Mesenchymal stem cell (in vitro differentiated cells and primary cell): Measurements from ENCODE around the gene RHOBTB1.

Experiments
- DNase-seq: peaks from one replicate; pipeline ENCODE4 v3.0.0-alpha.2; 2013
- H2AFZ ChIP-seq: one replicate; pipeline ENCODE4 v1.6.1; 2013; ENCODE audit warnings: low read depth, mild to moderate bottlenecking, control low read depth, inconsistent platforms, low read length, moderate library complexity
- H2AK5ac ChIP-seq: 2 replicates; pipeline ENCODE4 v1.6.1; 2013; ENCODE audit warnings: low read length, moderate library complexity, mild to moderate bottlenecking, inconsistent platforms; ENCODE audit not compliant: severe bottlenecking
- H2BK120ac ChIP-seq: one replicate; pipeline ENCODE4 v1.6.1; 2013; ENCODE audit warnings: low read depth, mild to moderate bottlenecking, inconsistent platforms, low read length, moderate library complexity
- H2BK12ac ChIP-seq, 2 experiments: one replicate each; pipeline ENCODE4 v1.6.1; 2013; ENCODE audit warnings: inconsistent platforms in 2 of 2, low read length in 2 of 2, mild to moderate bottlenecking in 2 of 2, moderate library complexity in 2 of 2, control low read depth in 1 of 2
- H2BK15ac ChIP-seq: one replicate; pipeline ENCODE4 v1.6.1; 2013; ENCODE audit warnings: mild to moderate bottlenecking, low read depth, inconsistent platforms; ENCODE audit not compliant: poor library complexity, severe bottlenecking
- H2BK5ac ChIP-seq: 2 replicates; pipeline ENCODE4 v1.6.1; 2013; ENCODE audit warnings: low read depth, mild to moderate bottlenecking, low read length, control low read depth, inconsistent platforms; ENCODE audit not compliant: poor library complexity, severe bottlenecking
- H3K14ac ChIP-seq, 2 experiments: one replicate each; pipeline ENCODE4 v1.6.1; 2013; ENCODE audit warnings: inconsistent platforms in 2 of 2, low read length in 2 of 2, control low read depth in 1 of 2, mild to moderate bottlenecking in 1 of 2, moderate library complexity in 1 of 2
- H3K18ac ChIP-seq, 2 experiments: one replicate each; pipeline ENCODE4 v1.6.1; 2013; ENCODE audit warnings: inconsistent platforms in 2 of 2, low read length in 2 of 2, control low read depth in 1 of 2, low read depth in 1 of 2, mild to moderate bottlenecking in 1 of 2
- H3K23ac ChIP-seq, 2 experiments: one replicate each; pipeline ENCODE4 v1.6.1; 2013; ENCODE audit warnings: inconsistent platforms in 2 of 2, low read length in 2 of 2, mild to moderate bottlenecking in 2 of 2, moderate library complexity in 2 of 2, control low read depth in 1 of 2
- H3K27ac ChIP-seq: 2 replicates; pipeline ENCODE4 v1.5.1; 2013; ENCODE audit warnings: mild to moderate bottlenecking, moderate library complexity, low read length, control low read depth, inconsistent platforms; ENCODE audit not compliant: poor library complexity, severe bottlenecking
- H3K27me3 ChIP-seq, 2 experiments: 2 replicates each; pipeline versions ENCODE4 v1.6.1 to v1.7.0; 2013; ENCODE audit warnings: low read length in 2 of 2, mild to moderate bottlenecking in 2 of 2, moderate library complexity in 2 of 2, control low read depth in 1 of 2, inconsistent platforms in 1 of 2; ENCODE audit not compliant: control insufficient read depth in 1 of 2, insufficient read depth in 1 of 2
- H3K36me3 ChIP-seq, 2 experiments: 2 replicates each; pipeline versions ENCODE4 v1.6.1 to v1.7.0; 2013; ENCODE audit warnings: low read length in 2 of 2, control low read depth in 1 of 2, inconsistent platforms in 1 of 2, low read depth in 1 of 2, mild to moderate bottlenecking in 1 of 2; ENCODE audit not compliant: insufficient read depth in 2 of 2, control insufficient read depth in 1 of 2
- H3K4ac ChIP-seq, 2 experiments: one replicate each; pipeline ENCODE4 v1.6.1; 2013; ENCODE audit warnings: inconsistent platforms in 2 of 2, low read length in 2 of 2, mild to moderate bottlenecking in 2 of 2, moderate library complexity in 2 of 2, control low read depth in 1 of 2, low read depth in 1 of 2
- H3K4me1 ChIP-seq: 2 replicates; pipeline ENCODE4 v1.6.1; 2013; ENCODE audit warnings: low read depth, low read length, control low read depth; ENCODE audit not compliant: control insufficient read depth, insufficient read depth
- H3K4me2 ChIP-seq: 2 replicates; pipeline ENCODE4 v1.6.1; 2013; ENCODE audit warnings: low read length, mild to moderate bottlenecking, inconsistent platforms; ENCODE audit not compliant: poor library complexity, severe bottlenecking
- H3K4me3 ChIP-seq, 2 experiments: 2 replicates each; pipeline versions ENCODE4 v1.5.1 to v1.7.0; 2013; ENCODE audit warnings: low read length in 2 of 2, mild to moderate bottlenecking in 2 of 2, control low read depth in 1 of 2, low read depth in 1 of 2; ENCODE audit not compliant: insufficient read depth in 1 of 2
- H3K79me1 ChIP-seq: replicated peaks from 2 replicates; pipeline ENCODE4 v1.6.1; 2013; ENCODE audit warnings: mild to moderate bottlenecking, control low read depth, low read length, inconsistent platforms; ENCODE audit not compliant: poor library complexity, severe bottlenecking
- H3K9ac ChIP-seq: 2 replicates; pipeline ENCODE4 v1.7.0; 2013; ENCODE audit warnings: mild to moderate bottlenecking, low read length, moderate library complexity
- H3K9me3 ChIP-seq: 2 replicates; pipeline ENCODE4 v1.7.0; 2013; ENCODE audit warnings: mild to moderate bottlenecking, low read length; ENCODE audit not compliant: control insufficient read depth
- H4K8ac ChIP-seq: one replicate; pipeline ENCODE4 v1.6.1; 2013; ENCODE audit warnings: inconsistent platforms, mild to moderate bottlenecking, low read length, moderate library complexity
- H4K91ac ChIP-seq: one replicate; pipeline ENCODE4 v1.6.1; 2013; ENCODE audit warnings: mild to moderate bottlenecking, low read length, inconsistent platforms
- WGBS: methylation state at CpG from one replicate; pipeline ENCODE4 v1.1.7; 2013; ENCODE audit warnings: mixed read lengths; 5-methylcytosine and 5-hydroxymethylcytosine counted together

RHOBTB1 gene

DNA sequence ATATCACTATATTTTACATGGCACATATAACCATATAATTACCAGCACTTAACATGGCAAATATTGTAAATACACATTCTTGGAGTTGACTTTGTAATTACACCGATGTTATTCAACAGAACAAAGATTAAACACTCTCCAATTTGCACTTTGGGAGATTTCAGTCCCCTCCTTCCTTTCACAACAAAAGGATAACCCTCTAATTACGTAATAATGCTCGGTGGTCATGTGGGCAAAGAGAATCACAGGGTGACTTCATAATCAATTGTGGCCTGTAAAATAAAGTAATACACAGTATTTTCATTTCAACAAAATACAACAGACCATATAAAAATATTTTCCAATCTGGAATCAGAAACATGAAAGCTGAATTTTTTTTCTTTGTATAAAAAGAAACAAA, 73.2 kb downstream of the RHOBTB1 start:
- Histone ChIP-seq H3K4me1 (no peaks in the 10 kb centered on the region), H3K14ac (no peak overlapping the region), H2AK5ac (no peak overlapping the region), H3K18ac (no peak overlapping the region), H3K4me2 (no peak overlapping the region), H3K9ac (no peak overlapping the region), H3K36me3 (peaks cover 0 to 30% of the 10 kb centered on the region in 2 experiments), H2BK15ac (no peak overlapping the region), H2BK5ac (no peak overlapping the region), H2AFZ (no peak overlapping the region), H2BK12ac (no peak overlapping the region), H3K23ac (no peak overlapping the region), H3K4ac (no peak overlapping the region), H4K91ac (no peak overlapping the region), H3K9me3 (no peaks in the 10 kb centered on the region), H3K27me3 (no peaks in the 10 kb centered on the region), H3K27ac (no peak overlapping the region), H3K4me3 (no peak overlapping the region), H4K8ac (no peak overlapping the region), H3K79me1 (peaks cover 3% of the 10 kb centered on the region), H2BK120ac (no peak overlapping the region)
- WGBS, result 100% methylated on average over 1 of the region's 3 CpGs
- DNase-seq, result no peak

DNA sequence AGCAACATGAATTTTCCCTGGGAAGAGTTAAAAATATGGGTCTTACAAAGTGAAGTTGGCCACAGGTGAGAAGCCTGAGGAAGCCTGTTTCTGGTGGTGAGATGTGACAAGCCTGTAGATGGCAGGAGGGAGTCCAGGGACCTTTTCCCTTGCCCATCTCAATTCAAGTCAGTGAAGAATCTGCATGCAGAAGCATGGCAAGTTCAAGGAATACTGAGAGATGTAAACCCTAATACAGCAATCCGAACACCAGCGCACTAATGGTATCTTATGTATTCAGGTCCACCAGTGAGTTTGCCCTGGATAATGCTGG, 73.6 kb downstream of the RHOBTB1 start:
- Histone ChIP-seq H3K27ac (no peak overlapping the region), H3K9ac (no peak overlapping the region)
- WGBS, result no CpG with 5 or more reads among the region's 2 CpGs

DNA sequence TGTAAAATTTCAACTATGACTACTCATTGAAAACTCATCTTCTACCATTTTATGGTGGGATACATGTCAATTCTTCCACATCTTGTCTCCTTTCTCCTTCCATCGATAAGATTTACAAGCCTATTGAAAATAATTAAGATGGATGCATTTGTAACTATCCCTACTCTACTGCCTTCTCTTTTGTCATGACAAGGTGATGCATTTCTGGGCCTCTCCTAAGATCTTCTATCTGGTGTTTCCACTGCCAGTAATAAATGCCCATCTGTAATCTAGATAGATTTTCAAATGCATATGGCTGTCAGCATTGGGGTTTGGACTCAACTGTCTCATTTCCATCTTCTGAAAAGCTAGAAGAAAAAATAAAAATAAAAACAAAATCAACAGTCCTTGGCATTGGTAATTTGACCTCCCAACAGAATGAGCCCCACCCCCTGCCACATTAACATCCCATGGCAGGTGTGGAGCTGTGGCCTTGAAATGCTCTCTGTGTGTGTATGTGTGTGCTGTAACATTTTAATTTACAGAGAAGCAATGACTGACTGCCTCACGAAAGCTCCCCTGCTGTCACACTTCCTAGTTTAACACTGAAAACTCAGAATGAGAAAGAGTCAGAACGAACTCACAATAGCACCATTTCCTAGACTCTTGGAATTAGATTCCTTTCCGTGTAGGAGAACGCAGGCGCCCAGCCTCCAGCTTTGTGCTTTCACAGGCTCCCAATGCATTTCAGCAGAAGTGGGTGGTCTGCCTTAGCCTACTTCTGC, 74.2 kb downstream of the RHOBTB1 start:
- Histone ChIP-seq H3K9ac (no peak overlapping the region), H3K4me1 (no peaks in the 10 kb centered on the region), H3K9me3 (no peaks in the 10 kb centered on the region), H3K4me2 (no peak overlapping the region), H2BK12ac (no peak overlapping the region), H3K14ac (no peak overlapping the region), H3K23ac (no peak overlapping the region), H3K18ac (no peak overlapping the region), H3K27me3 (no peaks in the 10 kb centered on the region), H4K91ac (no peak overlapping the region), H2BK120ac (no peak overlapping the region), H4K8ac (no peak overlapping the region), H2AFZ (no peak overlapping the region), H2AK5ac (no peak overlapping the region), H3K4me3 (no peak overlapping the region), H3K36me3 (peaks cover 0 to 29% of the 10 kb centered on the region in 2 experiments), H2BK5ac (no peak overlapping the region), H2BK15ac (no peak overlapping the region), H3K4ac (no peak overlapping the region), H3K79me1 (no peaks in the 10 kb centered on the region), H3K27ac (no peak overlapping the region)
- 92% methylated on average over 5 of the region's 6 CpGs for WGBS
- DNase-seq, result no peak

More for the DNA sequence above, 73.6 kb downstream of the RHOBTB1 start:
- DNase-seq, result no peak
- no peaks in the 10 kb centered on the region for H3K27me3 ChIP-seq
- H3K4me1 ChIP-seq, result no peaks in the 10 kb centered on the region
- no peak overlapping the region for H3K18ac ChIP-seq
- H4K91ac ChIP-seq, result no peak overlapping the region
- H2AK5ac ChIP-seq, result no peak overlapping the region
- H4K8ac ChIP-seq, result no peak overlapping the region
- H3K23ac ChIP-seq, result no peak overlapping the region
- no peak overlapping the region for H2AFZ ChIP-seq
- H3K14ac ChIP-seq, result no peak overlapping the region
- H2BK5ac ChIP-seq, result no peak overlapping the region
- H3K4me3 ChIP-seq, result no peak overlapping the region
- H3K79me1 ChIP-seq, result peaks cover 3% of the 10 kb centered on the region
- no peak overlapping the region for H3K4me2 ChIP-seq
- no peak overlapping the region for H2BK120ac ChIP-seq
- peaks cover 0 to 30% of the 10 kb centered on the region in 2 experiments for H3K36me3 ChIP-seq
- H3K9me3 ChIP-seq, result no peaks in the 10 kb centered on the region
- H2BK15ac ChIP-seq, result no peak overlapping the region
- H2BK12ac ChIP-seq, result no peak overlapping the region
- no peak overlapping the region for H3K4ac ChIP-seq

DNA sequence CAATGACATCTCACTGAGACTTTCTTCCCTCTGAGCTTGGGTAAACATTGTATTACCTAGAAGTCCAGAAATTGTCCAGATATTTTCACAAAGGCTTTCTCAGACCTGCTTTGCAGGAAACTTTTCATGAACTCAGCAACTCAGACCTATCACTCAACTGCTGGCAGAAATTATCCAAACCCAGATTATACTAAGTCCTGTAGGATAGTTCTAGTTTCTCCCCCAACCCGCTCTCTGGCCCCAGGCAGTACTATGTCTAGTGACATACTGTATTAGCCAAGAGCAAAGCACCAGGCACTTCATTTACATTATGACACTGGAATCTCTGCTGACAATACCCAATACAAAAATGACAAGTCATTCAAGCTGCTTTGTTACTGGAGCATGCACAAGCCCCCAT, 75.0 kb downstream of the RHOBTB1 start:
- no peak for DNase-seq
- H2AFZ ChIP-seq, result no peak overlapping the region
- no peaks in the 10 kb centered on the region for H3K9me3 ChIP-seq
- no peak overlapping the region for H3K4me3 ChIP-seq
- H3K18ac ChIP-seq, result no peak overlapping the region
- no peak overlapping the region for H4K91ac ChIP-seq
- no peak overlapping the region for H2BK15ac ChIP-seq
- H3K79me1 ChIP-seq, result no peaks in the 10 kb centered on the region
- H3K27me3 ChIP-seq, result no peaks in the 10 kb centered on the region
- no peak overlapping the region for H2BK12ac ChIP-seq
- no peak overlapping the region for H4K8ac ChIP-seq
- H3K23ac ChIP-seq, result no peak overlapping the region
- 94% methylated on average over 1 of the region's 1 CpG for WGBS
- no peak overlapping the region for H3K4ac ChIP-seq
- peaks cover 0 to 27% of the 10 kb centered on the region in 2 experiments for H3K36me3 ChIP-seq
- H3K4me1 ChIP-seq, result no peaks in the 10 kb centered on the region
- H3K14ac ChIP-seq, result no peak overlapping the region
- no peak overlapping the region for H2BK5ac ChIP-seq
- no peak overlapping the region for H2AK5ac ChIP-seq
- H3K27ac ChIP-seq, result no peak overlapping the region
- no peak overlapping the region for H2BK120ac ChIP-seq
- H3K4me2 ChIP-seq, result no peak overlapping the region
- H3K9ac ChIP-seq, result no peak overlapping the region
